Measurements from ENCODE around the gene TBXT.

TBXT gene

DNA sequence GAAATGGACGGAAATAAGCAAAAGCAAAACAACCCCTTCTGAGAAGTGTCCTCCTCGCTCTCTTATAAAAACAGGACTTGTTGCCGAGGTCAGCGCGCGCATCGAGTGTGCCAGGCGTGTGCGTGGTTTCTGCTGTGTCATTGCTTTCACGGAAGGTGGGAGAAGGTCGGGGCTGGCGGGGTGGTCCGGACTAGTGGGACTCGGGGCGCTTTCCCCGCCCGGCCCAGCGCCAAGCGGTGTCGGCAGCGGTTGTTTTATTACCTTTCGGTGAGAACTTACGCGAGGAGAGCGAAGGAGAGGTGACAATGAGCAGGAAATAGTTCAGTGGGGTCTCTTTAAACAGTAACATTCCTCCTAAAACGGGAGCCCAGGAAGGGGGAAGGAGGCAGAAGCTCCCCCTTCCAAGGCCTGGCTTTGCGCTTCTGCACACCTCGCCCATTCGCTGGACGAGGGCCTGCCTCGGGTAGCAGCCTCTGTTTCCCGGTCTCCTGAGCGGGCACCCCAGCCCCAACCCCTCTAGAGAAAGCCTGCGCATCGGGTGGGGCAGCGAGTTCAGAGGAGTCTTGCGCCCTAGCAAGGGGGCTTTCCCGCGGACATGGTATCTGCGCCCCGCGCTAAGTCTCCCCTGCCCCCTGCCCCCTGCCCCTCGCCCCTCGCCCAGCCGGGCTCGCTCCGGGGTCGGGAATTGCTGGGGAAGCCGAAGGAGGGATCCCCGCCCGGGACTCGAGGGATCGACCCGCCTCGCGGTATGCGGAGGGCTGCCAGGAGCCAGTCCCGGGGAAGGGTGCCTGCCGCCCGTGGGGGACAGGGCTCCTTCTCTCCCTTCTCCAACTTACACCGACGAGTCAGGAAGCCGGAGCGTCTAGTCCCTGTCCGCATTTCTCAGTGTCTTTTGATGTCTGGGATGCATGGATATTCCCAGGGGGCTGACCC lies 1.2 kb upstream of the TBXT start:
- Histone ChIP-seq H3K4me3 (ENCODE audit: low read depth in 1 of 2, low read length in 2 of 2) (peak overlapping the region; percentile 13 to 49), H3K9me3 (ENCODE audit: low read length) (no peaks in the 10 kb centered on the region), H3K9ac (ENCODE audit: low read length) (no peak overlapping the region), H3K4me1 (ENCODE audit: insufficient read depth, low read length) (no peaks in the 10 kb centered on the region), H3K27me3 (ENCODE audit: control insufficient read depth in 1 of 2, insufficient read depth in 2 of 2, low read length in 2 of 2) (peaks cover 34 to 63% of the 10 kb centered on the region in 2 donors), H3K36me3 (ENCODE audit: insufficient read depth, low read length) (no peaks in the 10 kb centered on the region), H3K27ac (ENCODE audit: low read depth, low read length) (no peak overlapping the region)

DNA sequence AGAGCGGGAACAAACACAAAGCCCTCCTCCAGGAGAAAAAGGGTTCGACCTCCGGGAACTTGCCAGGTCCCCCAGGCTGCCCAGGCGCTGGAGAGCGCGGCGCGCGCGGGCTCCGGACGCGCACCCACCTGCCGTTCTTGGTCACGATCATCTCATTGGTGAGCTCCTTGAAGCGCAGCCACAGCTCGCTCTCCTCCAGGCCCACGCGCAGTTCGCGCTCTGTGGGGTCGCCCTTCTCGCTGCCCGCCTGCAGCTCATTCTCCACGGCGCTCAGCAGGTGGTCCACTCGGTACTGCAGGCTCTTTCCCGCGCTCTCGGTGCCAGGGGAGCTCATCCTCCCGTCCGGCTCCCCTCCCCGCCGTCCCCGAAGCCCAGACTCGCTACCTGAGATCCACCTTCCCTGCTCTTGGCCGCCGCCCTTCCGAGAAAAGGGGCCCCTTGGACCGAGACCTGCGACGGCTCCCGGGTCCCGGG lies 356 bp downstream of the TBXT start:
- no peak overlapping the region for H3K9ac ChIP-seq (ENCODE audit: low read length)
- H3K4me3 ChIP-seq (ENCODE audit: low read depth in 1 of 2, low read length in 2 of 2), result no peak overlapping the region
- no peaks in the 10 kb centered on the region for H3K36me3 ChIP-seq (ENCODE audit: insufficient read depth, low read length)

DNA sequence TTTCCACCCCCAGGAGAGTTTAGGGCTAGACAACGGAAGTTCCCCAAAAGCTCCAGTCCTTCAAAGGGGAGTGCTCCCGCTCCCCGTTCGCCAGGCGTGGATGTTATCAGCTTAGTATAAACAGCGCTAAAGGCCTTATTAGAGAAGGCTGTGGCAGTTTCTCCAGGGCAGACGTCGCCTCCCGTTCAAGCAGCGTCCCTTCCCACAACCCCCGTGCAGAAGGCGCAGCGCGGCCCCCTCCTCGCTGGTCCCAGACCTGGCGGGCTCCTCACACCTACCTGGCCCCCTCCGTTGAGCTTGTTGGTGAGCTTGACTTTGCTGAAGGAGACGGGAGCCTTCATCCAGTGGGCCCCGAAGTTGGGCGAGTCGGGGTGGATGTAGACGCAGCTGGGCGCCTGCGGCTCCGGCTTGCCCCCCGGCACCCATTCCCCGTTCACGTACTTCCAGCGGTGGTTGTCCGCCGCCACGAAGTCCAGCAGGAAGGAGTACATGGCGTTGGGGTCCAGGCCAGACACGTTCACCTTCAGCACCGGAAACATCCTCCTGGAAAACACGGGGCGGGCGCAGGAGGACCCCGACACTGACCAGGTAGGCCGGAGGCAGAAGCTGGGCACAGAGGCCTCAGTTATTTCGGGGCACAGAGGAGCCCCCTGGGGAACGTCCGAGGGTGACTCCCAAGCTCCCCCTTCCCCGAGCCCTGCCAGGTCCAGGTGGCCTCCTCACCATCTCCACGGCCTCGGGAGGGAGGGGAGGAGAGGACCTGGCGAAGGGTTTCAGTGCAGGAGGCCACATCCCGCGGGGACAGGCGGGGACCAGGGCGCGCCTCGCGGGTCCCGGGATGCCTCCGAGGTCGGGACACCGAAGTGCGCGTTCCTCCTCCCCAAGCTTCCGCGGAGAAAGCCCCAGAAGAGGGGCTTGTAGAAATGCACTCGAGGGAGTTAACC lies 1.1 kb downstream of the TBXT start:
- no peak overlapping the region for H3K4me3 ChIP-seq (ENCODE audit: low read depth in 1 of 2, low read length in 2 of 2)
- no peak overlapping the region for H3K9ac ChIP-seq (ENCODE audit: low read length)
- H3K36me3 ChIP-seq (ENCODE audit: insufficient read depth, low read length), result no peaks in the 10 kb centered on the region
- H3K27me3 ChIP-seq (ENCODE audit: control insufficient read depth in 1 of 2, insufficient read depth in 2 of 2, low read length in 2 of 2), result peaks cover 26 to 58% of the 10 kb centered on the region in 2 donors
- H3K27ac ChIP-seq (ENCODE audit: low read depth, low read length), result no peak overlapping the region
- H3K9me3 ChIP-seq (ENCODE audit: low read length), result no peaks in the 10 kb centered on the region
- no peaks in the 10 kb centered on the region for H3K4me1 ChIP-seq (ENCODE audit: insufficient read depth, low read length)

More for the DNA sequence above, 356 bp downstream of the TBXT start:
- no peaks in the 10 kb centered on the region for H3K9me3 ChIP-seq (ENCODE audit: low read length)
- H3K4me1 ChIP-seq (ENCODE audit: insufficient read depth, low read length), result no peaks in the 10 kb centered on the region
- H3K27me3 ChIP-seq (ENCODE audit: control insufficient read depth in 1 of 2, insufficient read depth in 2 of 2, low read length in 2 of 2), result peaks cover 27 to 58% of the 10 kb centered on the region in 2 donors
- H3K27ac ChIP-seq (ENCODE audit: low read depth, low read length), result no peak overlapping the region

DNA sequence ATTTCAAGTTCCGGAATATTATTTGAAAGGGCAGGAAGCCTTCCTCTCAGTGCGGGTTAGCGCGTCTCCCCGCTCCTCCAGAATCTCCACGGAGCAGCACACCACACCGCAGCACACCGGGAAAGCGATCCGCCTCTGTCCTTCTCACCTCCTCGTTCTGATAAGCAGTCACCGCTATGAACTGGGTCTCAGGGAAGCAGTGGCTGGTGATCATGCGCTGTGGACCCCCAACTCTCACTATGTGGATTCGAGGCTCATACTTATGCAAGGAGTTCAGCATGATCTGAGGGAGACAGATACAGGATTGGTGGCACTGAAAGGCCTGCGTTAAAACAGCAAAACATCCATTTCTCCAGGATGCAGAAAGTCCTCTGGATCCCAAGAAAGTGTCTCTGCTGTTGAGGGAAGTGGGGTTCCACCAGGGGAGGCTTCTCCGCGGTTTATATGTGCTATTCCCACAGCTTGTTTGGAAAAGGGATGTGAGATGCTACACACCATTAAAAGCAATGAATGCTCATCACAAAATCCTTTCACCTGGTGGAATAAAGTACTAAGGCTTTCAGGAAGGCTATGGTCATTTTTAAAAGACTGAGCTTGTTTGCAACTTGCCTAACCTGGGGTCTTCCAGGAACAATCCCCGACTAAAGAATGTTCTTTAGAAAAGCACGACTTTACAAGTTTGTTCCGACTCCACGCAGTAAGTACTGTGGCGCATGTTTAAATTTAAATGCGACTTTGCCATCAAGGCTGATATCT lies 1.9 kb downstream of the TBXT start:
- peaks cover 26 to 57% of the 10 kb centered on the region in 2 donors for H3K27me3 ChIP-seq (ENCODE audit: control insufficient read depth in 1 of 2, insufficient read depth in 2 of 2, low read length in 2 of 2)
- H3K36me3 ChIP-seq (ENCODE audit: insufficient read depth, low read length), result no peaks in the 10 kb centered on the region
- H3K9ac ChIP-seq (ENCODE audit: low read length), result no peak overlapping the region
- H3K9me3 ChIP-seq (ENCODE audit: low read length), result no peaks in the 10 kb centered on the region
- no peak overlapping the region for H3K4me3 ChIP-seq (ENCODE audit: low read depth in 1 of 2, low read length in 2 of 2)
- no peak overlapping the region for H3K27ac ChIP-seq (ENCODE audit: low read depth, low read length)
- H3K4me1 ChIP-seq (ENCODE audit: insufficient read depth, low read length), result no peaks in the 10 kb centered on the region

DNA sequence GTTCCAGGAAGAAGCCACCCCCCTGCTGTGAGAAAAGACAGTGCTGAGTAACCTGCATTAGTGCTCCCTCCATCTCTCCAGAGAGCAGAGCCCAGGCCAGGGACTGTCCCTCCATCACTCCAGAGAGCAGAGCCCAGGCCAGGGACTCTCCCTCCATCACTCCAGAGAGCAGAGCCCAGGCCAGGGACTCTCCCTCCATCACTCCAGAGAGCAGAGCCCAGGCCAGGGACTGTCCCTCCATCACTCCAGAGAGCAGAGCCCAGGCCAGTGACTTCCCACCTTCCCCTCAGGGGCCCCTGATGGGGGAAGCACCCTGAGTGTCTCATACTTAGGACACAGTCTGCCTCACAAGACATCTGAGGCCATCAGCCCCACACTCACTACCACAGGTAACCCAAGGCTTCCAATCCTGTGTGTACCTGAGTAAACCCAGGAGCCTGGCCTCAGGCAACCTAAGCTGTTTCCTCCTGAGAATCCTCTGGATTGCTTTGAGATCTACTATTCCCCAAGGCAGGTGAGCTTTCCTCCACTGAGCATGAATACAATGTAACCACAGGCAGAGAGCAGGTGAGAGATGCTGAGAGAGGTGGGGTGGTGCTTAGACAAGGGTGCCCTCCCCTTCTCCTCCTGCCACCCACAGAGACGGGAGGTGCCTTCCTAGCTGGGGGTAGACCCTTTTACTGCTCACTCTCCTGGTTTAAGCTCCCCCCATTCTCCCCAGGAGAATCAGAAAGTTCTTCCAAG lies 4.9 kb downstream of the TBXT start:
- no peaks in the 10 kb centered on the region for H3K9me3 ChIP-seq (ENCODE audit: low read length)
- H3K4me3 ChIP-seq (ENCODE audit: low read depth in 1 of 2, low read length in 2 of 2), result no peak overlapping the region
- H3K27ac ChIP-seq (ENCODE audit: low read depth, low read length), result no peak overlapping the region
- peaks cover 22 to 28% of the 10 kb centered on the region in 2 donors for H3K27me3 ChIP-seq (ENCODE audit: control insufficient read depth in 1 of 2, insufficient read depth in 2 of 2, low read length in 2 of 2)
- no peak overlapping the region for H3K9ac ChIP-seq (ENCODE audit: low read length)
- H3K4me1 ChIP-seq (ENCODE audit: insufficient read depth, low read length), result no peaks in the 10 kb centered on the region
- no peaks in the 10 kb centered on the region for H3K36me3 ChIP-seq (ENCODE audit: insufficient read depth, low read length)

DNA sequence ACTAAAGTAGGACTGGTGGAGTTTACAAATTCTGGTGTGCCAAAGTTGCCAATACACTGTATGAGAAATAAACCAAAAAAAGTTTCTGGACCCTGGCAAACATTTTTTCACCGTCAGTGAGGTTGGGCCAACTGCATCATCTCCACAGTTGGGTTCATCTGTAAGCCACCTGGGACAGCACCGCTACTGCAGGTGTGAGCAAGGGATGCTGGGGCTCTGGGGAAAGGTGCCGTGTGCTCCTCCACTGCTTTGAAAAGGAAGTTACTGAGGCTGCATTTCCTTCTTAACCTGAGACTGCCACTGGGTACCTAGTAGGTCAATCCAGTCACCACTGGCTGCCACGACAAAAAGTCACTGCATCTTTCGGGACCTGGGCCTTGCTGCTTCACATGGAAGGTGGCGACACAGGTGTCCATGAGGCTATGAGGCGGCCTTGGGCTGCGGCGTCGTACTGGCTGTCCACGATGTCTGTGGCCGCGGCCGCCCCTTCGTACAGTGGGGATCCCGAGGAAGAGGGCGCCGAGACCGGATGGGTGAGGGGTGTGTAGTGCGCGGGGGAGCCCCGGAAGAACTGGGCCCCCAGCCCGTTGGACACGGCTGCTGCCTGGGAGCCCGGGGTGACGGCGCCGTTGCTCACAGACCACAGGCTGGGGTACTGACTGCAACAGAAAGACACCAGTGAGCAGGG lies 9.6 kb downstream of the TBXT start:
- Histone ChIP-seq H3K27me3 (ENCODE audit: control insufficient read depth in 1 of 2, insufficient read depth in 2 of 2, low read length in 2 of 2) (peaks cover 0 to 3% of the 10 kb centered on the region in 2 donors), H3K4me1 (ENCODE audit: insufficient read depth, low read length) (no peaks in the 10 kb centered on the region), H3K36me3 (ENCODE audit: insufficient read depth, low read length) (no peaks in the 10 kb centered on the region), H3K4me3 (ENCODE audit: low read depth in 1 of 2, low read length in 2 of 2) (no peak overlapping the region), H3K27ac (ENCODE audit: low read depth, low read length) (no peak overlapping the region), H3K9ac (ENCODE audit: low read length) (no peak overlapping the region), H3K9me3 (ENCODE audit: low read length) (no peaks in the 10 kb centered on the region)

DNA sequence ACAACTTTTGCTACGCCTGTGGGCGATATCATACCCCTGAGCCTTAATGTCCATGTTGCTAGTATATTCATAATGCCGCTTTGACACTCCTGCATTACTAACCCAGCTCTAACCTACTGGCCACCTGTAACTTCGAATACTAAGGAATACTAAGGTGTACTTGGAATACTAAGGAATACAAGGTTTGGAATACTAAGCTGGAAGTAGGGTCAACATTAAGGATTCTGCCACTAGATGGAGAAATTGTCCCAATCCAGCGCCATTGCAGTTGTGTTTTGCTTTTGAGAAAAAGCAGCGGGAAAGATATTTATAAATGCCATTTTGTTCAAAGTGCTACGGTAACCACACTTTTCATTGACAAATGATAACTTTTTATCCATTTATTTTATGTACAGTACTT lies 10.7 kb downstream of the TBXT start:
- Histone ChIP-seq H3K27me3 (ENCODE audit: control insufficient read depth in 1 of 2, insufficient read depth in 2 of 2, low read length in 2 of 2) (no peaks in the 10 kb centered on the region), H3K9ac (ENCODE audit: low read length) (no peak overlapping the region), H3K27ac (ENCODE audit: low read depth, low read length) (no peak overlapping the region), H3K9me3 (ENCODE audit: low read length) (no peaks in the 10 kb centered on the region), H3K4me3 (ENCODE audit: low read depth in 1 of 2, low read length in 2 of 2) (no peak overlapping the region), H3K36me3 (ENCODE audit: insufficient read depth, low read length) (no peaks in the 10 kb centered on the region), H3K4me1 (ENCODE audit: insufficient read depth, low read length) (no peaks in the 10 kb centered on the region)

DNA sequence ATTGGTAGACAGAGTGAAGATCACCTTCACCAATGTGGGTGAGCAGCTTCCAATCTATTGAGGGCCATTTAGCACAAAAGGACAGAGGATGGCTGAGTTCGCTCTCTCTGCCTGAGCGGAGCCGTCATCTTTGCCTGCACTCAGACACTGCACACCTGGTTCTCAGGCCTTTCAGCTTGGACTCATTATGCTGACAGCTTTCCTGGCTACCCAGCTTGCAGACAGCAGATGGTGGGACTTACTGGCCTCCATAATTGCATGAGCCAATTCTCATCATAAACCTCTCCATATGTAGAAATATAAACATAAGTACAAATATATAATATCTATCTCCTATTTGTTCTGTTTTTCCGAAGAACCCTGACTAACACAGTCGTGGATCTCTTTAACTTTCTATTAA lies 13.7 kb downstream of the TBXT start:
- Histone ChIP-seq H3K27ac (ENCODE audit: low read depth, low read length) (no peak overlapping the region), H3K4me3 (ENCODE audit: low read depth in 1 of 2, low read length in 2 of 2) (no peak overlapping the region), H3K27me3 (ENCODE audit: control insufficient read depth in 1 of 2, insufficient read depth in 2 of 2, low read length in 2 of 2) (no peaks in the 10 kb centered on the region), H3K9me3 (ENCODE audit: low read length) (no peaks in the 10 kb centered on the region), H3K4me1 (ENCODE audit: insufficient read depth, low read length) (no peaks in the 10 kb centered on the region), H3K36me3 (ENCODE audit: insufficient read depth, low read length) (no peaks in the 10 kb centered on the region), H3K9ac (ENCODE audit: low read length) (no peak overlapping the region)

DNA sequence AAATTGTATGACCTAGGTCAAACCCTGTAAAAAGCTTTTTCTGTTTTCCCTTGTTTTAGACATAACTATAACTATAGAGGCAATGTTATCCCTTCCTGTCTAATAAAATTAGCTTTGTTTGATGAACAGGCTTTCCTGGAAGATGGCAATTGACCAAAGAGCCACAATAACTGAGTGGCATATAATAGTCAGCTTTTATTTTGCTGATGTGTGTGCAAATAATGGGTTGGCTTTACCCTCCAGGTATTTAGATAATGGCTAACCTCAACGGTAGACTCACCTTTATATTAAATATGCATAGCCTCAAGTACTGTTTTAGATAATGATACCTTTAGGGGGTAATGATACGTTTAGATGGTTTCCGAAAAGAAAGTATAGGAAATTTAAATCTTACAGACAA lies 15.0 kb downstream of the TBXT start:
- Histone ChIP-seq H3K27me3 (ENCODE audit: control insufficient read depth in 1 of 2, insufficient read depth in 2 of 2, low read length in 2 of 2) (no peaks in the 10 kb centered on the region), H3K4me3 (ENCODE audit: low read depth in 1 of 2, low read length in 2 of 2) (no peak overlapping the region), H3K9me3 (ENCODE audit: low read length) (no peaks in the 10 kb centered on the region), H3K4me1 (ENCODE audit: insufficient read depth, low read length) (no peaks in the 10 kb centered on the region), H3K9ac (ENCODE audit: low read length) (no peak overlapping the region), H3K36me3 (ENCODE audit: insufficient read depth, low read length) (no peaks in the 10 kb centered on the region), H3K27ac (ENCODE audit: low read depth, low read length) (no peak overlapping the region)

DNA sequence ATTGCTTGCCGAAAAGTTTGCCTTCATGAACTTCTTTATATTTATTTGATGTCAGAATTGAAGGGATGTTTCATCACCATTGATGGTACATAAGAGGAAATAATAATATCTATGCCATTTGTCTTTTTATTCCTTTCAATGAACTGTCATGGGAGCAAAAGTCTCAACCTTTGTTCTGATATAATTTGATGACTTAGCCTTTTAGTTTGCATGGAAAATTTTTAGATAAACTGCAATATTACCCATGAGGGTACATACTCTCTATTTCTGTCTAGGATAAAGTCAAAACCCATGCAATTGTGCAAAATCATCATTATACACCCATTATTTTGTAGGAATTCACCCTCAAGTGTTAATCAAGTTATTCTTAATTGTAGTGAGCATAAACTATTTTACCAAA lies 15.9 kb downstream of the TBXT start:
- no peak overlapping the region for H3K9ac ChIP-seq (ENCODE audit: low read length)
- no peak overlapping the region for H3K27ac ChIP-seq (ENCODE audit: low read depth, low read length)
- H3K4me1 ChIP-seq (ENCODE audit: insufficient read depth, low read length), result no peaks in the 10 kb centered on the region
- H3K4me3 ChIP-seq (ENCODE audit: low read depth in 1 of 2, low read length in 2 of 2), result no peak overlapping the region
- no peaks in the 10 kb centered on the region for H3K27me3 ChIP-seq (ENCODE audit: control insufficient read depth in 1 of 2, insufficient read depth in 2 of 2, low read length in 2 of 2)
- no peaks in the 10 kb centered on the region for H3K36me3 ChIP-seq (ENCODE audit: insufficient read depth, low read length)
- no peaks in the 10 kb centered on the region for H3K9me3 ChIP-seq (ENCODE audit: low read length)

Measured in muscle layer of colon (tissue), 2 donors.